Stimulated activated CD4-positive, alpha-beta T cell treated with anti-CD3 and anti-CD28 coated beads, Interleukin-15, amount 100 ng/mL, for 48 hours (primary cell): Measurements from ENCODE around the gene TCF12.
"Not testable (repeated sequence)": the region's sequence is repeated elsewhere in the genome, so short reads cannot be mapped to it uniquely, and the experiment has no call there.

Experiments used
- DNase-seq, 2 donors: peaks; one replicate each; pipeline ENCODE4 v3.0.0-alpha.2; 2020; ENCODE audit warnings: low read depth in 2 of 2

Gene TCF12

GRCh38 chr15:56915888-56916287, 2.6 kb upstream of the TCF12 start:
- DNase-seq = no peak

GRCh38 chr15:56916825-56917477, 1.5 kb upstream of the TCF12 start:
- DNase-seq = no peak

GRCh38 chr15:56917652-56918045, 795 bp upstream of the TCF12 start:
- peak in 1 of 2 donors; percentile 5 for DNase-seq

- DNase-seq = peak; percentile 22 to 28
Measured at GRCh38 chr15:56919031-56919608, 676 bp downstream of the TCF12 start.

GRCh38 chr15:56919609-56920366, 1.3 kb downstream of the TCF12 start:
- peak in 1 of 2 donors; percentile 3 for DNase-seq

DNA sequence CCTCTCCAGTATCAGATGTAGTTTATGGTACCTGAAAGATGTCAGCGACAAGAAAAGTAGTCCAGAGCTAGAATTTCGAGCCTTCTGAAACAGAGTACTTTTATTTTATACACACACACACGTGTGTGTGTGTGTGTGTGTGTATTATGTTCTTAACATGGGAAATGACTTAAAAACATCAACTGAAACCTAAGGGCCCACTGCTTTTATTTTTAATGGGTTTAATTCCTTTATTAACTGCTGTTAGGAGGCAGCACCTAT, 1.9 kb downstream of the TCF12 start:
- no peak for DNase-seq

DNA sequence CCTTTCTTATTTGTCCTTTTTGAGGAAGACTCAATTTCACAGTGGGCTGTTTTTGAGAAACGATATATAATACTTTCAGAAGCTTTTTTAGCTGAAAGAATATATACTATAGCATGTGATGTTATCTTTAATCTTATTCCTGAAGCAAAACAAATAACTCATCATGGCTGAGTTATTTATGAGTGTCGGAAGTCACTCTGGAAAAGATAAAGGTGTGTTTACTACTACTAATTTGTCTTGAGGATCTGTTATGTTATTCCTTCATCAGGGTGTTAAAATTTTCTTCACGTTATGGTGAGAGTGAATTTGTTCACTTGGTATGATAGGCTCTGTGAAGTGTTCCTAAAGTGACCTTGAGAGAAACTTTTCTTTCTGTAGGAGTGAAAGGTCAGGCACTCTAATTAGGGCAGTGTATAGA, 4.7 kb downstream of the TCF12 start:
- no peak for DNase-seq

DNA sequence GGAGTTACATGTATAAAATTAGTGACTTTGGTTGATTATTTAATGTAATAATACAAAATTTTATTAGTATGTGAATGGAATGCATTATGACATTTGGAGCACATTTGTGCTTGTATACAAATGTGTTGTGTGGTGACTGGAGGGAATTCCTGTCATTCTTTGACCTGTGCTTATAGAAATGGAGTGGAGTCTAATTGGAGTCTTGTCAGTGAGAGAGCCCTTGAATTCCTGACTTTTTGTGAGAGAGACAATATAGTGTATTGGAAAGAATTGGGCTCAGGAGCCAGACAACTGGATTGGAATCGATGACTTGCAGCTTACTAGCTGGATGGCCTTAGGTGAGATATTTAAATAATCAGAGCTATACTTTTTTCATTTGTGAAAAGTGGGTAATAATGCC, 9.4 kb downstream of the TCF12 start:
- no peak for DNase-seq

GRCh38 chr15:56929399-56929798, 11.0 kb downstream of the TCF12 start:
- DNase-seq = no peak

GRCh38 chr15:56929933-56930332, 11.5 kb downstream of the TCF12 start:
- no peak for DNase-seq

GRCh38 chr15:56930669-56931313, 12.3 kb downstream of the TCF12 start:
- DNase-seq = no peak

GRCh38 chr15:56931639-56932508, 13.4 kb downstream of the TCF12 start:
- no peak for DNase-seq

DNA sequence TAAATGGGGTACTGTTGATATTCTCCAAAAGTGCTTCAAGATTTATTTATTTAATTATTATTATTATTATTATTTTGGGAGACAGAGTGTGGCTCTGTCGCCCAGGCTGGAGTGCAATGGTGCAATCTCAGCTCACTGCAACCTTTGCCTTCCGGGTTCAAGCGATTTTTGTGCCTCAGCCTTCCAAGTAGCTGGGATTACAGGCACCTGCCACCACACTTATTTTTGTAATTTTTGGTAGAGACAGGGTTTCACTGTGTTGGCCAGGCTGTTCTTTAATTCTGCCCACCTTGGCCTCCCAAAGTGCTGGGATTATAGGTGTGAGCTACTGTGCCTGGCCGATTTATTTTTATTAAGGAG, 14.0 kb downstream of the TCF12 start:
- not testable (repeated sequence) for DNase-seq

DNA sequence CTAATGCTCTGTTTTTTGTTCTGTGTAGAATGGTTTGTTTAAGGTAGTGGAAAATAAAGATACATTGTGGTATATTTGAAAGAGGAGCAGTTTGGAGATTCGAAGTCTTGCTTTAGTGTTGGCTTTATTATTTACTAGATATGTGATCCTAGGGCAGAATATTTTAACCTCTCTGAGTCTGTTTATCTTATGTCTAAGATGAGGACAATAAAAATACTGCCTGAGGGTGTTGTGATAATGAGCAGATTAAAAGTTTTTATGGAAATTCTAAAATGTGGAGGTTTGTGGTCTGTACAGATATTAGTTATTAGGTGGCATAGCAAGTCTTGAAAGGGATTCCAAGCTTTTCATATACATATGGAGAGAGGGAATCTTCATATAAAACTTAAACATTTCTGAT, 15.0 kb downstream of the TCF12 start:
- DNase-seq = no peak

- no peak for DNase-seq
Measured at GRCh38 chr15:56933811-56934210, 15.4 kb downstream of the TCF12 start.

GRCh38 chr15:56934269-56934668, 15.8 kb downstream of the TCF12 start:
- no peak for DNase-seq

- no peak for DNase-seq
Measured at GRCh38 chr15:56936929-56937328, 18.5 kb downstream of the TCF12 start.

DNA sequence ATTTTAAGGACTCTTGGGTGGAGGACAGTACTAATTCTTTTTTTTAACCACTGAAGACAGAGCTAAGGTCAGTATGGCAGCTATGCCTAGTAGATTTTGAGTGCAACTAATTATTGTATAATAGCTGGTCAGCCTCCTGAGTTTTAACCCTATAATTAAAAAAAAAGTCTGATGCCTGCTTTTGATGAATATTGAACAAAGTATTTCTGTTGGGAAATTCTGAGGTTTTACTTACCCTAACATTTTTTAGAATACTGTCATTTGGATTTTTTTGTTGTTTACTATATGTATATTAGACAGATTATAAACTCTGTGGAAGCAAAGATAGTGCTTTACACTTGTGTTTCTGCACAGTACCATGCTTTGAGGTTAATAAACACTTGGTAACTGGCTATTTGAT, 20.8 kb downstream of the TCF12 start:
- DNase-seq = no peak

GRCh38 chr15:56940388-56940787, 21.9 kb downstream of the TCF12 start:
- DNase-seq = no peak

DNA sequence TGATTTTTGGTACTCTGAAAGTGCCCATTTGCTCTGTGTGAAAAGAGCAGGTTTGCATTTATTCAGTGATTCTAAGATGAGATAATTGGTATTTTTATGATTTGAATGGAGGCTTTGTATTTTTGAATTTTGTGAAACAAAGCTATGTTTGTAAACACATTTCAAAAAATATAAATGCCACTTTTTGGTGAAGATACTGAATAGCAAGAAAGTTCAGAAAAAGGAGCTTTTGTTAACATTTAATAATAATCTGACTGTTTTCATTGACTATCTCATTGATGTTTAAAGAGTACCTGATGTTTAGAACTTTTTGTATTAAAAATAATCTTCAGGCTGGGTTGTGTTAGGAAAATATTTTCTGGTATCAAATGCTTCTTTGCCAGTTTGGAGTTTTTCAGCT, 23.7 kb downstream of the TCF12 start:
- no peak for DNase-seq

GRCh38 chr15:56943403-56943802, 25.0 kb downstream of the TCF12 start:
- DNase-seq = no peak

DNA sequence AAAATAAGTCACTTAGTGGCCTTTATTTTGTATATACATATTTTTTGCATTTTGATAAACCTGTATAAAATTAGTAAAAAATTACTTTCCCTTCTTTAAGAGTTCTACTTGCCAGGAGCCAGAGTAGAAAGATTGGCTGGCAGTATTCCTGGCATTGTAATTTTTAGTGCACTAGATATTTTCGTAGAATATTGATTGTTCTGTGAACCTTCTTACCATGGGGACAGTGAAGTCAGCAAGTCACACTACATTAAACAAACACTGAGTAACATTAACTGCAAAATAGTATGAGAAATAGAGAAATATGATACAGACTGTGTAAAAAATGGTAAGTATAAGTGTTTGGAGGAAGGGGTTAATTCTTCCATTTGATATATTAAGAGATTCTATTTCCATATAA, 26.0 kb downstream of the TCF12 start:
- DNase-seq = no peak
